ENCODE results near the gene EPC1. TPM values are rescaled to one million over a fixed set of nuclear protein-coding genes. Genes with fewer than 3 reads are reported as not detected.
"Not testable (repeated sequence)": the region's sequence is repeated elsewhere in the genome, so short reads cannot be mapped to it uniquely, and the experiment has no call there.

Gene EPC1
- 10 to 100 TPM; 30.5 to 34.0 TPM for total RNA-seq
- long read RNA-seq, donor 1, partial matches to known transcripts = 4 of 10 reads
- long read RNA-seq, donor 1, other reads (novel, unspliced or antisense) = 6 of 10 reads
- long read RNA-seq, donor 2, full-length matches to known transcripts = 4 of 14 reads
- long read RNA-seq, donor 2, partial matches to known transcripts = 9 of 14 reads
- long read RNA-seq, donor 2, other reads (novel, unspliced or antisense) = 1 of 14 reads

- DNase-seq (ENCODE audit: low spot score) = peak; percentile 96
- intact Hi-C loops (cut with DNase I) = loop anchor here (5.0 to 10.0 kb wide), 2 partner anchors 89 to 92 kb away; no protein-coding TSS in a partner anchor
Observed at GRCh38 chr10:32346551-32347362, at the start of gene EPC1. TSS of gene EPC1 (minus strand) at chr10:32347158. CDS start at chr10:32346915, 243 bp downstream.

- no peak for DNase-seq (ENCODE audit: low spot score)
Observed at GRCh38 chr10:32393911-32394310, 47.0 kb upstream of the EPC1 start.

GRCh38 chr10:32392284-32392683, 45.3 kb upstream of the EPC1 start:
- DNase-seq (ENCODE audit: low spot score); intact Hi-C loops (cut with DNase I): not testable (repeated sequence)

More at GRCh38 chr10:32393911-32394310, 47.0 kb upstream of the EPC1 start:
- intact Hi-C loops (cut with DNase I) = no loop called here

DNA sequence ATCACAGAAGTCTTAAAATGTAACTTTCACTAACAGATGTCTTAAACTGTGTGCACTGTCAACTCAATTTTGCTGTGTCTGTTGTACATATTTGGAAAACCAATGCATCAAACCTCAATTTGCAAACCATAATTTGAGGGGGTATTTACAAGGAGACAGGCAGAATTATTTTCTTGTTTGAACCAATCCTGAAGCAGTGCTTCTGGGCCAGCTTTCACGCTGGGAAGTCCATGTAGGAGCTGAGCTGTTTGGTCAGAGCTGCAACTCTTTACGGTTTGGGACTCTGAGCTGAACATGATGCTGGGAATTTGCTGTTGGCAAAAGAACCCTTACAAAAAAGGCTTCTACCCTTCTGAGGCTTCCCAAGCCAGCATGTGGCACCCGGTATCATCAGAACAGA, 43.2 kb upstream of the EPC1 start:
- DNase-seq (ENCODE audit: low spot score) = no peak
- intact Hi-C loops (cut with DNase I) = no loop called here

GRCh38 chr10:32388258-32389027, 41.5 kb upstream of the EPC1 start:
- no peak for DNase-seq (ENCODE audit: low spot score)
- intact Hi-C loops (cut with DNase I) = no loop called here

- no peak for DNase-seq (ENCODE audit: low spot score)
- intact Hi-C loops (cut with DNase I) = no loop called here
Observed at GRCh38 chr10:32386623-32387260, 39.8 kb upstream of the EPC1 start.

DNA sequence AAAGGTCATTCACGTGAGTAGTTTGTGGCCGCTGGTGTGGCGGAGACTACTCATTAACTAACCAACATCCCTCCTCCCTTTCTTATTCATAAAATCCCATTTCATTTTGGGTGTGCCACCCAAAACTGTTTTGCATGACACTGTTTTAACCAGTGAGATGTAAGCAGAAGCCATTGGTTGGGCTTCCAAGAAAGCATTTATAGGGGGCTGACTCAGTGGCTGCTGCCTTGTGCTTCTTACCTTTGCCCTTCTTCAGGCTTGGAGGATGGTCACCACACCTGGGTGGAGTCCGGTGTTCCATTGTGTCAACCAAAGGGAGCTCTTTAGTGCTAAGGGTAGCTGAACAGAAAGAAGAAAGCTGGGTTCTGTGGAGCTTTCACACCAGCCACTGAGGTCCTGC, 37.2 kb upstream of the EPC1 start:
- intact Hi-C loops (cut with DNase I) = no loop called here
- no peak for DNase-seq (ENCODE audit: low spot score)

DNA sequence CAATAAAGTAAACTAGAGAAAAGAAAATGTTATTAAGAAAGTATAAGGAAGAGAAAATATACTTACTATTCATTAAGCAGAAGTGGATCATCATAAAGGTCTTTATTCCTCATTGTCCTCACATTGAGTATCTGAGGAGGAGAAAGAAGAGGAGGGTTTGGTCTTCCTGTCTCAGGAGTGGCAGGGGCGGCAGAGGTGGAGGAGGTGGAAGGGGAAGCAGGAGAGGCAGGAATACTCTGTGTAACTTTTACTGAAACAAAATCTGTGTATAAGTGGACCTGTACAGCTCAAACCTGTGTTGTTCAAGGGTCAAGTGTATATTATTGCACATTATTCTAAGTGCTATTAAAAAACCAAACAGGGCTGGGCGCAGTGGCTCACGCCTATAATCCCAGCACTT, 34.2 kb upstream of the EPC1 start:
- intact Hi-C loops (cut with DNase I) = no loop called here
- DNase-seq (ENCODE audit: low spot score) = no peak

DNA sequence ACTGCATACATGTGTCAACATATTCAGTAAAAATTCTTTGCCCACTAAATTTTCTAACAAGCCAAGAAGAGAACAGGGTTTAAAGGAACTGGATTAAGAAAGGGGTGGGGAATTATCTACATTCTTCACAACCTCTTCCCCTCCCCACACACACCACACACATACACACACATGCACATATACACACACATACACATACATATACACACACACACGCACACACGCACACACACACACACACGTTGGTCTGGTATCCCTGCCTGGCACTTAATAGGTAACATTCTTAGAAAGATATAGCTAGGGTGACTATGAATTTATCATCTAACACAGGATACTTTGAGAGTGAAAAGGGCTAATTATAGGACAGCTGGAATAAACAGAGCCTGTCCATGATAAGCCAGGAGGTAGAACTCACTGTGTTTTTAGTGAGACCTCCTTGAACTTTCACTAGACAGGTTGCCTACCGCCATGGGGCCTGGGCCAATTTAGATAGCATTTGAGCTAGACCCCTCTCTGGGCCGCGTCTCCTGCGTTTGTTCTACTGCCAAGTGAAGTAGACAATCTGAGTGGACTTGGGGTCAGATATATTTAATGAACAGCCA, 33.1 kb upstream of the EPC1 start:
- DNase-seq (ENCODE audit: low spot score) = no peak
- intact Hi-C loops (cut with DNase I) = loop anchor here in 1 of 2 donors (5.0 kb wide), 1 partner anchor 67 kb away; the partner anchor contains the start of gene CCDC7

DNA sequence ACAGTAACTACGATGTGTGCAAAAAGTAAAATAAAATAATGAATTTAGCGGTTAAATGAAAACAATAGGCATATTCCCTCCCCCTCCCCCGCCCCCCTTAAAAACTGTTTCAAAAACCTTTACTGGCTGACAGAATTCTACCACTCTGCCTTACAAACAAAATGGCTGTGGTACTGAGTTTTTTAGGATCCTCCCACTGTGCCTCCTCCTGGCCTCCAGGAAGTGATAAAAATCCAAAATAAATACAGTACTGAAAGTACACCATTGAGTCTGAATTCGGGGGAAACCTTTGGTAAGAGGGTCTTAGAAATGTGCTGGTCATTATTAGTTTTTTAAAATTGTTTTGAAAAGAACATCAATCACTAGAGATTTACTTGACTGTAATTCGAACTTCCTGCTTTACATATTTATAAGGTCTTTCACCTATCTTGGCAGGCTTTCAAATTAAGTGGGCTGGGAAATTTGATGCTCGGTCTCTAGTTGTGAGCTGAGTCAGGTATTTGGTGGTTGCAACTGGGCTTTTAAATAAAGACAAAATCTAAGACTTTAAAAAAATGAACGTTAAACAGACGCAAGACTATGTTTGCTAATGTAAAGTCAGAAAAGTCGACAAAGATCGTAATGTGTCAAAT, 32.5 kb upstream of the EPC1 start:
- no peak for DNase-seq (ENCODE audit: low spot score)
- intact Hi-C loops (cut with DNase I) = loop anchor here in 1 of 2 donors (5.0 kb wide), 1 partner anchor 68 kb away; the partner anchor contains the start of gene CCDC7

GRCh38 chr10:32378363-32379317, 31.7 kb upstream of the EPC1 start:
- intact Hi-C loops (cut with DNase I) = loop anchor here in 1 of 2 donors (5.0 kb wide), 1 partner anchor 69 kb away; the partner anchor contains the start of gene CCDC7
- DNase-seq (ENCODE audit: low spot score) = peak; percentile 98

GRCh38 chr10:32377458-32378259, 30.7 kb upstream of the EPC1 start:
- intact Hi-C loops (cut with DNase I) = loop anchor here in 1 of 2 donors (5.0 kb wide), 1 partner anchor 70 kb away; the partner anchor contains the start of gene CCDC7
- DNase-seq (ENCODE audit: low spot score) = no peak

GRCh38 chr10:32376771-32377170, 29.8 kb upstream of the EPC1 start:
- intact Hi-C loops (cut with DNase I) = loop anchor here in 1 of 2 donors (5.0 kb wide), 1 partner anchor 71 kb away; the partner anchor contains the start of gene CCDC7

DNA sequence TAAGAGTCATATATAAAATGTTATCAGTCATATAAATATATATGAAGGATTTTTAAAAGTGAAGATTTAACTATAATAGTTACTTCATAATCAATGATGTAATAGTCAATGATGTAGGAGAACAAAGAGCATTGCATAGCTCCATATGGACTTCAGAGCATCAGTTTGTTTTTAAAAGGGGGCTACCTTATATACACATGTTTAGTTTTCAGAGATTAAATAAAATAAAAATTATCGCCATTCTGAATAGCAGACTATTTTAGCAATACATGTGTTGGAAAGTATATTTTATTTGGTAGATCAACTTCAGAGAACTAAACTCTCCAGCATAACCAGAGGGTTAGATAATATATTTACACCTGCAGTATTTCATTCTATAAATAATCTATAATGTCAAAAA, 29.1 kb upstream of the EPC1 start:
- intact Hi-C loops (cut with DNase I) = loop anchor here in 1 of 2 donors (5.0 kb wide), 1 partner anchor 71 kb away; the partner anchor contains the start of gene CCDC7
- no peak for DNase-seq (ENCODE audit: low spot score)

More at GRCh38 chr10:32376771-32377170, 29.8 kb upstream of the EPC1 start:
- no peak for DNase-seq (ENCODE audit: low spot score)

DNA sequence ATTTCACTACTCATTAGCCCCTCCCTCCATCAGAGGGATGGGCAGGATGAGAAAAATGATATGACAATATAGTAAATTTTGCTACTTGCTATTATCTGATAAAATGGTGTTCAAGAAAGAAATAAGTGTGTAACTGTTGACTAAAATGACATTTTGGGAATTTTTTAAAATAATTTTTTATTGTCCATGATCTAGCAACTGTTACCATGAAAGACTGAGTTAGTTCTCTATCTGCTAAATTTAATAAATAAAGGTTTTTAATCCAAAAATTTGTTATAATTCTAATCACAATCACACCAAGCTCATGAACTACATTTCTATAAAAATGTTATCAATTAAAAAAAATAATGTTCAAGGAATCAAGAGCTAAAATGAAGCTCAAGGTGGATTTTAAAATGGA, 28.7 kb upstream of the EPC1 start:
- DNase-seq (ENCODE audit: low spot score) = no peak
- intact Hi-C loops (cut with DNase I) = loop anchor here in 1 of 2 donors (5.0 kb wide), 1 partner anchor 72 kb away; the partner anchor contains the start of gene CCDC7

DNA sequence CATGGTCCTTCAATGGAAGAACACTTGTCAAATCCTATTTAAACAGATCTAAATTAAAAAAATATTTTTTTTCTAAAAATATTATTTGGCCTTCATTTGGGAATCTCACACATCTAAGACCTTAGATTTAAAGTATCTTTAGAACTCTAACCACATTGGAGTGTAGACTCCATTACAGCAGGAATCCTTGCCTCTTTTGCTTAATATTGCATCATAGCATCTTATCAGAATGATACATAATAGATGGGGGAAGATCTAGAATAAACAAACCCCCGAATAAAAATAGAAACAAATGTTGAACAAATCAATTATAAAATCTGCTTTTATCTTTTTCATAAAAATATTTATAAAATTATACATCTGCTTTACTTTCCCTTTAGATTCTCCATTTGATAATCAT, 27.6 kb upstream of the EPC1 start:
- DNase-seq (ENCODE audit: low spot score) = no peak
- intact Hi-C loops (cut with DNase I) = loop anchor here in 1 of 2 donors (5.0 kb wide), 1 partner anchor 73 kb away; the partner anchor contains the start of gene CCDC7
